Vagina (tissue), 2 donors: Measurements from ENCODE around the gene PRICKLE2. TPM values are rescaled to one million over a fixed set of nuclear protein-coding genes. Genes with fewer than 3 reads are reported as not detected.

Source experiments
- DNase-seq, 2 donors: peaks; one replicate each; pipeline ENCODE4 v3.0.0-alpha.2; 2017; ENCODE audit errors: extremely low spot score in 2 of 2
- H3K27ac ChIP-seq: fragments of 200-600 bp; sonication (generic); one replicate; pipeline ENCODE4 v1.5.1; 2019
- H3K27me3 ChIP-seq: fragments of 200-600 bp; sonication (generic); one replicate; pipeline ENCODE4 v1.5.1; 2019
- H3K36me3 ChIP-seq, 2 donors: fragments of 200-600 bp; sonication (generic); one replicate each; pipeline ENCODE4 v1.5.1; 2017 to 2019
- H3K4me1 ChIP-seq: fragments of 200-600 bp; sonication (generic); one replicate; pipeline ENCODE4 v1.5.1; 2019
- H3K4me3 ChIP-seq, 2 donors: fragments of 200-600 bp; sonication (generic); 1 replicate in 1 of 2; 2 replicates in 1 of 2; pipeline ENCODE4 v1.5.1; 2016 to 2019
- H3K9me3 ChIP-seq: fragments of 200-600 bp; sonication (generic); one replicate; pipeline ENCODE4 v1.5.1; 2019
- POLR2A ChIP-seq, 2 donors: fragments of 450-650 bp; IDR thresholded peaks; one replicate each; pipeline ENCODE4 v1.6.1; 2017; ENCODE audit warnings: antibody characterized with exemption in 2 of 2, mild to moderate bottlenecking in 2 of 2, moderate library complexity in 2 of 2
- POLR2AphosphoS5 ChIP-seq, 2 donors: sonication (generic); formaldehyde crosslinking; IDR thresholded peaks; one replicate each; pipeline ENCODE4 v1.9.0; 2017; ENCODE audit warnings: antibody characterized with exemption in 2 of 2, mild to moderate bottlenecking in 2 of 2, low read depth in 1 of 2; ENCODE audit not compliant: insufficient read depth in 1 of 2
- intact Hi-C: fragments of 100-400 bp; cut with DNase I; formaldehyde crosslinking; loops from one replicate; pipeline ENCODE4 v1.15.1; 2023
- total RNA-seq: library from RNA; depleted of rRNA; stranded (reverse); fragments of >200 nt; gene quantifications from one replicate; pipeline ENCODE4 v1.2.3, GENCODE V29; 2016
- TF ChIP-seq, protein P1 (sequence below), 3 experiments: fragments of 450-650 bp in 2 of 3; fragments of 200-600 bp in 1 of 3; sonication (generic) in 1 of 3; IDR thresholded peaks; one replicate each; pipeline ENCODE4 v1.5.1; 2017 to 2019; ENCODE audit warnings: antibody characterized with exemption in 3 of 3, mild to moderate bottlenecking in 2 of 3, moderate library complexity in 2 of 3

Gene PRICKLE2
- total RNA-seq, 1 donor from 2014 or later, result 39.3 TPM

DNA sequence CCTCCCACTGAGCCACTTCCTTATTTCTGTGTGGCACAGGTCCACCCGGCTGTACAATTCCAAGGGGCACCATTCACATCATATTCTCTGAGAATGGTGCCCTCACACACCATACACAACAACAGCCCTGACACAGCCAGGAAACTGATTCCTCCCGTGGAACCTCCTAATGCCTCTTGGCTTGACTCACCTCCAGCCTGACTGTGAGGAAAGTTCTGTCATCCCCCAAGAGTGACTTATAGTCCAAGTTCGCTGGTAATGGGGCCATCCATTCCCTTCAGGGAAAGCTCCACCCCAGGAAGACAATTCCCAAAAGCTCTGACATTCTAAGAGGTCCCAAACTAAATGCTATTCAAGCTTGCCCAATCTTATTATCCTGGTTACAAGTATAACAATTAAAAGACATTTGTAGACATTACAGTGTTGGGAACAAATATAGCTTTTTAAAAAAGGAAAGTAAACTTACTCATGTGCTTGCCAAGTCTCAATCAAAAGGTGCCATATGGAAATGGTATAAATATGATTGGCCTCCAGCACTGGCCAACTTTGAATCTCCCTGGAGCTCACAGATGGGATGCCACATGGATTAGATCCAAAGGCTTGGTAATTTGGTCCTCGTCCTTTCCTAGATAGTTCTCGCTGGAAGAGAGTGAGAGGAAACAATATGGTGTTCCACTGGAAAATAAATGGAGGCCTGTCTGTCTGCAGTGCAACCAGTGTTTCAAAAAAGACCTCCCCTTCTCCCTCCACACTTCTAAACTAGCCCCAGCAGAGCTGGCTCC is 145.7 kb downstream of the PRICKLE2 start:
- TF ChIP-seq POLR2A (IDR thresholded peaks at IDR 0.05) (no peak), POLR2AphosphoS5 (IDR thresholded peaks at IDR 0.05; ENCODE audit: insufficient read depth in 1 of 2, low read depth in 1 of 2) (no peak)
- TF ChIP-seq, protein P1, sequence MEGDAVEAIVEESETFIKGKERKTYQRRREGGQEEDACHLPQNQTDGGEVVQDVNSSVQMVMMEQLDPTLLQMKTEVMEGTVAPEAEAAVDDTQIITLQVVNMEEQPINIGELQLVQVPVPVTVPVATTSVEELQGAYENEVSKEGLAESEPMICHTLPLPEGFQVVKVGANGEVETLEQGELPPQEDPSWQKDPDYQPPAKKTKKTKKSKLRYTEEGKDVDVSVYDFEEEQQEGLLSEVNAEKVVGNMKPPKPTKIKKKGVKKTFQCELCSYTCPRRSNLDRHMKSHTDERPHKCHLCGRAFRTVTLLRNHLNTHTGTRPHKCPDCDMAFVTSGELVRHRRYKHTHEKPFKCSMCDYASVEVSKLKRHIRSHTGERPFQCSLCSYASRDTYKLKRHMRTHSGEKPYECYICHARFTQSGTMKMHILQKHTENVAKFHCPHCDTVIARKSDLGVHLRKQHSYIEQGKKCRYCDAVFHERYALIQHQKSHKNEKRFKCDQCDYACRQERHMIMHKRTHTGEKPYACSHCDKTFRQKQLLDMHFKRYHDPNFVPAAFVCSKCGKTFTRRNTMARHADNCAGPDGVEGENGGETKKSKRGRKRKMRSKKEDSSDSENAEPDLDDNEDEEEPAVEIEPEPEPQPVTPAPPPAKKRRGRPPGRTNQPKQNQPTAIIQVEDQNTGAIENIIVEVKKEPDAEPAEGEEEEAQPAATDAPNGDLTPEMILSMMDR (IDR thresholded peaks at IDR 0.05), result no peak
- H3K9me3 ChIP-seq, result no peaks in the 10 kb centered on the region
- no peak overlapping the region for H3K4me3 ChIP-seq
- no peak for DNase-seq
- H3K27me3 ChIP-seq, result no peaks in the 10 kb centered on the region
- intact Hi-C loops, result no loop called here
- H3K4me1 ChIP-seq, result no peaks in the 10 kb centered on the region
- H3K27ac ChIP-seq, result no peak overlapping the region
- no peaks in the 10 kb centered on the region for H3K36me3 ChIP-seq

DNA sequence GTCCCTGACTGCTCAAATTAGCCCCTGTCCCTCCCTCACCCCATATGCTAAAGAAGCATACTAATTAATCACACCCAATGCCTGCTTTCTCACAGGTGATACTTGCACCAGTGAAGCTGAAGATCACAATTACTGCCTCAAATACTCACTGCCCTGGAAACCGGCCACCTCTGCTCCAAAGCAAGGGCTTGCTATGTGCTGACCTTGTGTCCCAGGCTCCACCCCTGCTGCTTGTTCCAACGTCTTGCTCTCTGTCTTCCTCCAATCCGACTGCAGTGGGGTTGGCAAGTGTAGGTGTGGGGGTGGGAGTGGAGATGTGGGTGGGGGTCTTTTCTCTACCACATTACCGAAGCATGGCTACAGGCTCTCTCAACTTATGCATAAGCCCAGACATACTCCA is 146.3 kb downstream of the PRICKLE2 start:
- no peak for DNase-seq
- TF ChIP-seq POLR2A (IDR thresholded peaks at IDR 0.05) (no peak), POLR2AphosphoS5 (IDR thresholded peaks at IDR 0.05; ENCODE audit: insufficient read depth in 1 of 2, low read depth in 1 of 2) (no peak)
- TF ChIP-seq, protein P1 (IDR thresholded peaks at IDR 0.05), result no peak
- intact Hi-C loops, result no loop called here
- Histone ChIP-seq H3K27ac (no peak overlapping the region), H3K4me3 (no peak overlapping the region), H3K4me1 (peaks cover 4% of the 10 kb centered on the region), H3K36me3 (no peaks in the 10 kb centered on the region), H3K27me3 (no peaks in the 10 kb centered on the region), H3K9me3 (no peaks in the 10 kb centered on the region)

DNA sequence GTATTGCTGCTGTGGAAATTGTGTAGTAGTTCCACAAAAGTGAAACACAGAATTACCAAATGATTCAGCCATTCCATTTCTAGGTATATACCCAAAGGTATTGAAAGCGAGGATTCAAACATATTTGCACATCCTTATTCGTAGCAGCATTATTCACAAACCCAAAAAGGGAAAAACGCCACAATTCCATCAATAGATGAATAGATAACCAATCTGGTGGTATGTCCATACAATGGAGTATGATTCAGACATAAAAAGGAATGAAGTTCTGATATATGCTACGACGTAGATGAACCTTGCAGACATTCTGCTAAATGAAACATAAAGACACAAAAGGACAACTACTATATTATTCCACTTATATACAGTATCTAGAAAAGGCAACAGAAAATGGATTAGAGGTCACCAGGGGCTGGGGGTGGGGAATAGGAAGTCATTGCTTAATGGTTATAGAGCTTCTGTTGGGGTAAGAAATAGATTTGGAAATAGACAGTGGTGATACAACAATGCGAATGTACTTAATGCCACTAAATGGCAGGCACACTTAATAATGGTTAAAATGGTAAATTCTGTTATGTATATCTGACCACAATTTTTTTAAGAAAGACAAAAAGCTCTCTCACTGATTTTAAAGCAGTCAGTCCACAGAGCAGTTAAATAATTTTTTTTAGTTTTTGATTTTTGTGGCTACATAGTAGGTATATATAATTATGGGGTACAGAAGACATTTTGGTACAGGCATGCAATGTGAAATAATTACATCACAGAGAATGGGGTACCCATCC is 150.2 kb downstream of the PRICKLE2 start:
- Histone ChIP-seq H3K27ac (no peak overlapping the region), H3K4me1 (peaks cover 22% of the 10 kb centered on the region), H3K36me3 (no peaks in the 10 kb centered on the region), H3K27me3 (no peaks in the 10 kb centered on the region), H3K4me3 (no peak overlapping the region), H3K9me3 (no peaks in the 10 kb centered on the region)
- no peak for DNase-seq
- TF ChIP-seq, protein P1 (IDR thresholded peaks at IDR 0.05), result no peak
- TF ChIP-seq POLR2A (IDR thresholded peaks at IDR 0.05), result no peak
- no peak for TF ChIP-seq POLR2AphosphoS5 (IDR thresholded peaks at IDR 0.05; ENCODE audit: insufficient read depth in 1 of 2, low read depth in 1 of 2)
- intact Hi-C loops, result no loop called here

DNA sequence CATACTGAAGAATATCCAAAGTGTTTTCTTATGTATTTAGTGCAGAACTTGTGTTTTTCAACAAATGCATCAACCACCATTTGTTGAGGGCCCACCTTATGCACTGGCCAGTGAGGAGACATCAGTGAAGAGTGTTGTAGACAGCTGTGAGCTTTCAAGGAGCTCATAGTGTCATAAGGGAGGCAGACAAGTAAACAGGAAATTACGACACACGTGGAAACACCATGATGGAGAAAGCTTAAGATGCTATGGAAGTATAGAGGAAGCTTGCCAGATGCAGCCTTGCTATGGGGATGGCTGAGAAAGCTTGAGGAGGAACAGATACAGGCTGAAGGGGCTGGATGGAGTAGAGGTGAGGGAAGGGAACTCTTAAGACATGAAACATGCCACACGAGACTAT is 151.2 kb downstream of the PRICKLE2 start:
- Histone ChIP-seq H3K36me3 (no peaks in the 10 kb centered on the region), H3K9me3 (no peaks in the 10 kb centered on the region), H3K4me1 (peaks cover 22% of the 10 kb centered on the region), H3K27me3 (no peaks in the 10 kb centered on the region), H3K4me3 (no peak overlapping the region), H3K27ac (no peak overlapping the region)
- intact Hi-C loops, result no loop called here
- TF ChIP-seq, protein P1 (IDR thresholded peaks at IDR 0.05), result no peak
- no peak for TF ChIP-seq POLR2A (IDR thresholded peaks at IDR 0.05)
- no peak for TF ChIP-seq POLR2AphosphoS5 (IDR thresholded peaks at IDR 0.05; ENCODE audit: insufficient read depth in 1 of 2, low read depth in 1 of 2)
- no peak for DNase-seq
